ENCODE results near the gene BHLHE40. TPM values are rescaled to one million over a fixed set of nuclear protein-coding genes. Genes with fewer than 3 reads are reported as not detected.
A peak's percentile ranks its signal among the peaks of the same experiment; 100 is the strongest.

The BHLHE40 gene
- total and polyA plus RNA-seq, 2 of the 13 experiments (the other 11 are each of a cell fraction or from before 2014, with no cell fraction given), result 1.8 to 51.0 TPM

- TF ChIP-seq ZNF142 (CRISPR knock-in tag; IDR thresholded peaks at IDR 0.05) (peak; percentile 75; the same call in 1 of the 2 replicates), TCF7L2 (IDR thresholded peaks at IDR 0.05; ENCODE audit: low read depth, low read length) (no peak), SCMH1 (CRISPR knock-in tag; IDR thresholded peaks at IDR 0.05; ENCODE audit: borderline replicate concordance) (no peak), PCBP2 (optimal IDR thresholded peaks at IDR 0.05; ENCODE audit: low read depth, low read length, poor library complexity, severe bottlenecking) (no peak), ZFYVE20 (CRISPR knock-in tag; IDR thresholded peaks at IDR 0.05; ENCODE audit: borderline replicate concordance, low read depth) (peak; percentile 88; the same call in 1 of the 2 replicates), BCL6 (CRISPR knock-in tag; IDR thresholded peaks at IDR 0.05) (peak; percentile 96), ZNF335 (CRISPR knock-in tag; IDR thresholded peaks at IDR 0.05) (peak; percentile 73), HMGA1 (CRISPR knock-in tag; conservative IDR thresholded peaks at IDR 0.05) (no peak), ZNF761 (CRISPR knock-in tag; conservative IDR thresholded peaks at IDR 0.05) (peak; percentile 70; the same call in 1 of the 2 replicates), STAT5B (CRISPR knock-in tag; IDR thresholded peaks at IDR 0.05) (no peak; the same call in 1 of the 2 replicates), ZNF18 (CRISPR knock-in tag; IDR thresholded peaks at IDR 0.05; ENCODE audit: insufficient replicate concordance) (peak; percentile 93), RBM39 (IDR thresholded peaks at IDR 0.05; ENCODE audit: low read depth, low read length, poor library complexity, severe bottlenecking) (peak; percentile 73), JUNB (CRISPR knock-in tag; IDR thresholded peaks at IDR 0.05; ENCODE audit: borderline replicate concordance) (no peak), TAF1 (CRISPR knock-in tag; IDR thresholded peaks at IDR 0.05) (peak; percentile 82), PAF1 (CRISPR knock-in tag; IDR thresholded peaks at IDR 0.05) (no peak), MIXL1 (CRISPR knock-in tag; IDR thresholded peaks at IDR 0.05) (peak; percentile 26), ZNF17 (CRISPR knock-in tag; IDR thresholded peaks at IDR 0.05) (no peak), ZNF740 (CRISPR knock-in tag; IDR thresholded peaks at IDR 0.05) (no peak; the same call in none of the 2 replicates), PLSCR1 (CRISPR knock-in tag; IDR thresholded peaks at IDR 0.05; ENCODE audit: borderline replicate concordance) (no peak), ELK4 (CRISPR knock-in tag; IDR thresholded peaks at IDR 0.05; ENCODE audit: borderline replicate concordance) (no peak)
Measured at GRCh38 chr3:4978204-4978965, 852 bp upstream of the BHLHE40 start (continued).
